Forelimb muscle (tissue), 1 donor: ENCODE results near the gene FOLR1. TPM values are rescaled to one million over a fixed set of nuclear protein-coding genes. Genes with fewer than 3 reads are reported as not detected.
"Not testable (repeated sequence)": the region's sequence is repeated elsewhere in the genome, so short reads cannot be mapped to it uniquely, and the experiment has no call there.

Source experiments
- DNase-seq: peaks from one replicate; pipeline ENCODE4 v3.0.0-alpha.2; 2013; ENCODE audit warnings: low read depth
- polyA plus RNA-seq: library from polyadenylated mRNA; unstranded; fragments of 120-200 nt; gene quantifications from one replicate; pipeline ENCODE4 v1.2.1, GENCODE V29; 2013; ENCODE audit not compliant: insufficient read length

The FOLR1 gene
- 4.1 TPM for polyA plus RNA-seq

DNA sequence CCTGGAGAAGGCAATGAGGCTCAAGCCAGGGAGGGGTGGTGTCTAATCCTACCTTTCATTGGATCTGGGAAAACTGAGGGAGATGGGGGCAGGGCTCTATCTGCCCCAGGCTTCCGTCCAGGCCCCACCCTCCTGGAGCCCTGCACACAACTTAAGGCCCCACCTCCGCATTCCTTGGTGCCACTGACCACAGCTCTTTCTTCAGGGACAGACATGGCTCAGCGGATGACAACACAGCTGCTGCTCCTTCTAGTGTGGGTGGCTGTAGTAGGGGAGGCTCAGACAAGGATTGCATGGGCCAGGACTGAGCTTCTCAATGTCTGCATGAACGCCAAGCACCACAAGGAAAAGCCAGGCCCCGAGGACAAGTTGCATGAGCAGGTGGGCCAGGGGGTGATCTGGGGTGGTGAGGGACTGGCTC lies at the start of gene FOLR1:
Gene FOLR1, plus strand, starts transcription at position 180 of the 421 bp plus-strand sequence. Its CDS starts 34 bp downstream, at position 214.
- no peak for DNase-seq

DNA sequence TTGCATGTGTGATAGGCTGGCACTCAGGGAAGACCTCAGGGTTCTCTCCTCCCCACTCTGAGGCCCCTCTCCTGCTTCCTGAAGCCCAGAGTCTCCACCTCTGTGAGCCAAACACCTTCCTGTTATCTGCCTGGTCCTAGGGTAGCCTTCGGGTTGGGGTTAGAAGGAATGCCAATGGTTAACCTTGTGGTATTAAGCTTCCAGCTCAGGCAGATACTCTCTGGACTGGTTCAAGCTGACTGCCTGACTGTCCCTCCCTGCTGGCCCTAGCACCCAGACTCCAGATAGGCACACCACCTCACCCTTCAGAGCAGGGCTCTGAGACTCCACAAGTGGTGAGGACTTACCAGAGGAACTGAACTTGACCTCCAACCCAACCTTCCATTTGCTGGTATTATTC lies 49.4 kb upstream of the FOLR1 start:
- DNase-seq = not testable (repeated sequence)

DNA sequence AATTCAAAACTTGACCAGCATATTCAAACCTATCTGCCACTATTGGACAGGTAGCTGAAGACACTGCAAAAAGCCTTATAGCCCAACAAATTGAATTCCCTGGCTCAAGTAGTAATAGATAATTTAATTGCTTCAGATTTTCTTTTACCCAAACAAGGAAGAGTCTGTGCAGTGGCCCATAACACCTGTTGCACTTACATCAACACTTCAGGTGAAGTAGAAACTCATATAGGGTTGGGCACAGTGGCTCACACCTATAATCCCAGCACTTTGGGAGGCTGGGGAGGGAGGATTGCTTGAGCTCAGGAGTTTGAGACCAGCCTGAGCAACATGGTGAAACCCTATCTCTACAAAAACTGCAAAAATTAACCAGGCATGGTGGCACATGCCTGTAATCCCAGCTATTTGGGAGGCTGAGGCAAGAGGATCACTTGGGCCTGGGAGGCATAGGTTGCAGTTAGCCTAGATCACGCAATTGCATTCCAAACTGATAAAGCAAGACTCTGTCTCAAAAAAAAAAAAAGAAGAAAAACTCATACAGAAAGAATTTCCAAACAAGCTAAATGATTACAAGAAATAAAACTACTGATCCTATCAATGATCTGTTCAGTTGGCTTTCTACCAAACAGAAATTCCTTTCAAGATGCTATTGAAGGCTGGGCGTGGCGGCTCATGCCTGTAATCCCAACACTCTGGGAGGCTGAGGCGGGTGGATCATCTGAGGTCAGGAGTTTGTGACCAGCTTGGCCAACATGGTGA lies 47.0 kb upstream of the FOLR1 start:
- no peak for DNase-seq

GRCh38 chr11:72146625-72147024 lies 45.3 kb upstream of the FOLR1 start:
- DNase-seq = no peak

DNA sequence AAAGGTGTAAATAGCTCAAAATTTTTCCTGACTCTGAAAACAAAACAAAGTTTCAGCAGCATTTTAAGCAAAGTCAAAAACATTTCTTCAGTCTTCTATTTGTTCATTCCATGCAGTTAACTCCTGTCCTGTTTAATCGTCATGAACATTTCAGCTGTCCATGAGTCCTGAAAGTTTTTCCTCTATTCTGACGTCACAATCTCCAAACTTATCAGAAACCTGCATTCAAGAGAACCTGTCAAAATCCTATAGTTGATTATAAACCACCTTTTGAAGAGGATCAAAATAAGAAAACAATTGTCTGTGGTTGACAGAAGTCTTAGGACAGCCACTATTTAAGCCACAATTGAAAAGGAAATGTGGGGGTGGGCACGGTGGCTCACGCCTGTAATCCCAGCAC lies 41.1 kb upstream of the FOLR1 start:
- no peak for DNase-seq

GRCh38 chr11:72153874-72154273 lies 38.1 kb upstream of the FOLR1 start:
- not testable (repeated sequence) for DNase-seq

GRCh38 chr11:72154816-72155215 lies 37.1 kb upstream of the FOLR1 start:
- DNase-seq = no peak

- DNase-seq = no peak
These were observed 36.2 kb upstream of the FOLR1 start for GRCh38 chr11:72155751-72156150.

DNA sequence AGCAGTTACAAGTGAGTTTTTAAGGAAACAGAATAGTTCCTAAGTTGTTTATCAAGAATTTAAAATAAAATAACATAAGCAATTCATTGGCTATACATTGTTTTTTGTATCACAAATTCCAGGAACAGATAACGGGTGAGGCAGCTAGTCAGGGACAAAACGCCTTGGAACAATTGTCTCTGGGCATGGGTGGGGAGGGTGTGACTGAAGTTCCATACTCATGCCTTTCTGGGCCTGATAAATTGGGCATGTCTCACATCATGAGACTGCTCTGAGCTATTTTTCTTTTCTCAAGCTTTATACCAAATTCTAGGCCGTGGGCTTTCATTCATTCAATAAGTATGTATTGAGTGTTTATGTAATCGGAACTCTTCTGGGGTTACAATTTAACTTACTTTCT lies 34.8 kb upstream of the FOLR1 start:
- no peak for DNase-seq

- DNase-seq = no peak
These were observed 31.6 kb upstream of the FOLR1 start for GRCh38 chr11:72160319-72160718.

- no peak for DNase-seq
These were observed 28.9 kb upstream of the FOLR1 start for GRCh38 chr11:72162891-72163492.

GRCh38 chr11:72164187-72164586 lies 27.8 kb upstream of the FOLR1 start:
- DNase-seq = not testable (repeated sequence)

- not testable (repeated sequence) for DNase-seq
These were observed 22.8 kb upstream of the FOLR1 start for GRCh38 chr11:72169046-72169555.

DNA sequence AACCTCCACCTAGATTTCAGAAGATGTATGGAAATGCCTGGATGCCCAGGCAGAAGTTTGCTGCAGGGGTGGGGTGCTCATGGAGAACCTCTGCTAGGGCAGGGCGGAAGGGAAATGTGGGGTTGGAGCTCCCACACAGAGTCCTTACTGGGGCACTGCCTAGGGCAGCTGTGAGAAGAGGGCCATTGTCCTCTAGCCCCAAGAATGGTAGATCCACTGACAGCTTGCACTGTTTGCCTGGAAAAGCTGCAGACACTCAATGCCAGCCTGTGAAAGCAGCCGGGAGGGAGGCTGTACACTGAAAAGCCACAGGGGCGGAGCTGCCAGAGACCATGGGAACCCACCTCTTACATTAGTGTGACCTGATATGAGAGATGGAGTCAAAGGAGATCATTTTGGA lies 22.2 kb upstream of the FOLR1 start:
- not testable (repeated sequence) for DNase-seq

DNA sequence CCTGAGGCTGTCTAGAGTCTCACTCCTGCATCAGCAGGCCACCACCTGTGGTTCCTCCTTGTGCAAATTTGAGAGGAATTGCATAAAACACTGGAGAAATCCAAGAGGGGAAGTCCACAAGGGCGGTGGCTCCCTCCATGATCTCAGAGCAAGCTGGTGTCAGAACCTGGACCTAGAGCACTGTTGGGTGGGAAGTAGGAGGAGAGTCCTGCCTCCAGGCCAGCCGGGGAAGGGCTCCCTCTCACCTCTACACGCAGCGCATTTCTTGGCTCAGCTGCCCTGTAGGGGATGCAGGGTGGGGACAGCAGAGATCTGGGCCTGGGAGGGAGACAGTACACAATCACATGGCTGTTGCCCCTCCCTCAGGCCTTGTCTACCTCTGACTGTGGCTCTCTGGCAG lies 19.9 kb upstream of the FOLR1 start:
- DNase-seq = not testable (repeated sequence)

DNA sequence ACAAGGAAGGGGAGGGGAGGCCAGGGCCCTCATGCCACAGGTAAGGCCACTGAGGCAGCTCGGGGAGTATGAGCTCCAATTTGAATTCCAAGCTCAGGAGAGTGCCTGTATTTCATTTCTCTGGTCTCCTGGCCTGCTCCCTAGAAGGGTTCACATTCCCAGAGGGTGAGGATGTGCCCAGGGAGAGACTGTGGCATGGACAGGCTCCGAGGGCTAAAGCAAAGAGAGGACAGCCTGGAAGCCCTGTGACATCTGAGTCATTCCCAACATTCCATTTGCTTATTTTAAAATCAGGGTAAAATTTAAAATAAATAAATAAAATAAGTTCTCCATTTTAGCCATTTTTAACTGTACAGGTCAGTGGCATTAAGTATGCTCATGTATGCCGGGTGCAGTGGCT lies 18.6 kb upstream of the FOLR1 start:
- DNase-seq = no peak

GRCh38 chr11:72174302-72175070 lies 17.5 kb upstream of the FOLR1 start:
- DNase-seq = no peak

DNA sequence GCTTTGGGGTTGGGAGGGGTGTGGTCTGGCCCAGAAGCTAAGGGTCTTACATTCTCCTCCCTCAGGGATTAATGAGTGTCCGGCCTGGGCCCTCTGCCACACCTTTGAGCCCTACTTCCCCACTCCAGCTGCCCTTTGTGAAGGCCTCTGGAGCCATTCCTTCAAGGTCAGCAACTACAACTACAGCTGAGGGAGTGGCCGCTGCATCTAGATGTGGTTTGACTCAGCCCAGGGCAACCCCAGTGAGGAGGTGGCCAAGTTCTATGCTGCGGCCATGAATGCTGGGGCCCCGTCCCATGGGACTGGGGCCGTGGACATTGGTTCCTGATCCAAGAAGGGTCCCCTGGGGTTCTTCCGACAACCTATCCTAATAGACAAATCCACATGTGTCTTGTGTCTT lies 14.3 kb upstream of the FOLR1 start:
- no peak for DNase-seq

DNA sequence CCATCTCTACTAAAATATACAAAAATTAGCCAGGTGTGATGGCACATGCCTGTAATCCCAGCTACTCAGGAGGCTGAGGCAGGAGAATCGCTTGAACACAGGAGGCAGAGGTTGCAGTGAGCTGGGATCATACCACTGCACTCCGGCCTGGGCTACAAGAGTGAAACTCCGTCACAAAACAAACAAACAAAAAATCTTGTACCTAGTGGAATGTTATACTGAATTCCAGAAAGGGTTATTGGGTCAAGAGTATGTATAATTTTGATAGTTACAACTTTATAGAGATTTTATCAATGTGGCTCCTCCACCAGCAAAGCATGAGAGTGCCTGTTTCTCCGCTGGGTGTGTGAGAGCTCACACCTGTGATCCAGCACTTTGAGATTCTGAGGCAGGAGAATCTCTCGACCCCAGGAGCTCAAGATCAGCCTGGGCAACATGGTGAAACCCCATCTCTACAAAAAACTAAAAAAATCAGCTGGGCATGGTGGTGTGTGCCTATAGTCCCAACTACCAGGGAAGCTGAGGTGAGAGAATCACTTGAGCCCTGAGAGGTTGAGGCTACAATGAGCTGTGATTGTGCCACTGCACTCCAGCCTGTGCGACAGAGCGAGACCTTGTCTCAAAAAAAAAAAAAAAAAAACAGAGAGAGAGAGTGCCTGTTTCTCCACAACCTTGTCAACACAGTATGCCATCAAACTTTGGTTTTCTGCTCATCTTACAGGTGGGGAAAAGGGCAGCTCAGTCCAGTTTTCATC lies 12.7 kb upstream of the FOLR1 start:
- DNase-seq = no peak

- DNase-seq = no peak
These were observed 12.0 kb upstream of the FOLR1 start for GRCh38 chr11:72179804-72180396.

- DNase-seq = not testable (repeated sequence)
These were observed 10.9 kb upstream of the FOLR1 start for GRCh38 chr11:72180892-72181552.
